HepG2 (cell line): ENCODE data around the gene F7. TPM values are rescaled to one million over a fixed set of nuclear protein-coding genes. Genes with fewer than 3 reads are reported as not detected.

Experiments used
- ATAC-seq: fragments of 200-7000 bp; cut with Tn5 transposase; 3 replicates; pipeline ENCODE4 v1.9.1; 2020; ENCODE audit warnings: mild to moderate bottlenecking, moderate library complexity
- BruUV-seq: library from RNA; stranded (reverse); fragments of 400-500 nt; replicated peaks from 2 replicates; lab custom pipeline; 2021; lab: Mats Ljungman, UMichigan
- CTCF ChIA-PET: fragments of 300-600 bp; formaldehyde crosslinking; extraction: SDS; loops from one replicate; lab custom pipeline; 2021; ENCODE audit warnings: low total read pairs, inconsistent platforms, low intra/inter-chr PET ratio; lab: Yijun Ruan, JAX
- POLR2A ChIA-PET: fragments of 350-600 bp; sonication (Branson Sonifier 250); formaldehyde crosslinking; loops from one replicate; lab custom pipeline; 2020; ENCODE audit warnings: antibody characterized with exemption, inconsistent platforms; lab: Yijun Ruan, JAX
- DNase-seq: peaks from one replicate; pipeline ENCODE4 v3.0.0-alpha.2; 2015; ENCODE audit warnings: low spot score
- FAIRE-seq: peaks from 3 replicates; lab custom pipeline; 2011; peaks lifted over from hg19 to GRCh38; lab: Jason Lieb, UNC
- H2AFZ ChIP-seq: one replicate; pipeline ENCODE4 v1.6.1; 2011; ENCODE audit warnings: low read length, inconsistent platforms
- H3K27ac ChIP-seq: fragments of 300-600 bp; 3 replicates; pipeline ENCODE4 v1.8.0; 2011; ENCODE audit warnings: mixed run types, mild to moderate bottlenecking, mixed read lengths, low read length, inconsistent platforms; ENCODE audit not compliant: insufficient read depth; ENCODE audit errors: extremely low read length
- H3K27me3 ChIP-seq, 2 experiments: fragments of 200-600 bp in 1 of 2; 2 replicates in 1 of 2; 3 replicates in 1 of 2; pipeline versions ENCODE4 v1.6.0 to v1.8.0; 2011; ENCODE audit warnings: low read length in 2 of 2, mild to moderate bottlenecking in 2 of 2, moderate library complexity in 2 of 2, inconsistent platforms in 1 of 2; ENCODE audit not compliant: insufficient read depth in 2 of 2, control insufficient read depth in 1 of 2
- H3K36me3 ChIP-seq, 2 experiments: fragments of 200-600 bp in 1 of 2; replicated peaks in 1 of 2; 2 replicates in 1 of 2; 3 replicates in 1 of 2; pipeline versions ENCODE4 v1.5.1 to v1.8.0; 2011; ENCODE audit warnings: low read length in 2 of 2, inconsistent platforms in 1 of 2; ENCODE audit not compliant: insufficient read depth in 2 of 2, control insufficient read depth in 1 of 2
- H3K4me1 ChIP-seq: 2 replicates; pipeline ENCODE4 v1.5.1; 2012; ENCODE audit warnings: low read length, inconsistent platforms; ENCODE audit not compliant: insufficient read depth
- H3K4me2 ChIP-seq: 2 replicates; pipeline ENCODE4 v1.6.0; 2011; ENCODE audit warnings: low read depth, low read length, inconsistent platforms
- H3K4me3 ChIP-seq, 3 experiments: fragments of 200-600 bp in 1 of 3; sonication (generic), shearing (Covaris generic) in 1 of 3; replicated peaks in 1 of 3; 2 replicates each; pipeline ENCODE4 v1.5.1; 2011 to 2016; ENCODE audit warnings: low read length in 3 of 3, inconsistent platforms in 2 of 3, low read depth in 2 of 3, mild to moderate bottlenecking in 2 of 3, control low read depth in 1 of 3, mixed read lengths in 1 of 3; ENCODE audit not compliant: insufficient read depth in 1 of 3
- H3K79me2 ChIP-seq: one replicate; pipeline ENCODE4 v1.6.1; 2011; ENCODE audit warnings: low read length, inconsistent platforms; ENCODE audit not compliant: insufficient read depth
- H3K9ac ChIP-seq: 2 replicates; pipeline ENCODE4 v1.6.0; 2011; ENCODE audit warnings: mild to moderate bottlenecking, low read depth, low read length, inconsistent platforms; ENCODE audit not compliant: insufficient read depth
- H3K9me3 ChIP-seq: 2 replicates; pipeline ENCODE4 v1.5.1; 2012; ENCODE audit warnings: mild to moderate bottlenecking, low read length
- H4K20me1 ChIP-seq: 2 replicates; pipeline ENCODE4 v1.6.0; 2011; ENCODE audit warnings: inconsistent platforms, mild to moderate bottlenecking, low read length, moderate library complexity; ENCODE audit not compliant: insufficient read depth
- AFF4 ChIP-seq: sonication (generic); formaldehyde crosslinking; IDR thresholded peaks from 2 replicates; pipeline ENCODE4 v1.4.0; 2020; ENCODE audit warnings: missing genetic modification reagents
- PHF20 ChIP-seq: sonication (generic); formaldehyde crosslinking; IDR thresholded peaks from 2 replicates; pipeline ENCODE4 v1.5.0; 2020; ENCODE audit warnings: mild to moderate bottlenecking, missing genetic modification reagents
- SMARCC2 ChIP-seq: fragments of 450-650 bp; IDR thresholded peaks from 2 replicates; pipeline ENCODE4 v1.6.1; 2017; ENCODE audit warnings: antibody characterized with exemption, mild to moderate bottlenecking
- SOX6 ChIP-seq, 2 experiments: fragments of 450-650 bp in 1 of 2; sonication (generic) in 1 of 2; formaldehyde crosslinking in 1 of 2; IDR thresholded peaks; 2 replicates each; pipeline versions ENCODE4 v1.4.0 to v1.6.1; 2017 to 2020; ENCODE audit warnings: antibody characterized with exemption in 1 of 2, mild to moderate bottlenecking in 1 of 2, missing genetic modification reagents in 1 of 2
- XRCC5 ChIP-seq: fragments of 200-400 bp; formaldehyde crosslinking; optimal IDR thresholded peaks from 2 replicates; pipeline ENCODE3; 2017; ENCODE audit warnings: mild to moderate bottlenecking, low read length
- ZBTB37 ChIP-seq: sonication (generic); formaldehyde crosslinking; IDR thresholded peaks from 2 replicates; pipeline ENCODE4 v1.4.0; 2020; ENCODE audit warnings: mild to moderate bottlenecking, missing genetic modification reagents
- ZNF280B ChIP-seq: sonication (generic); formaldehyde crosslinking; IDR thresholded peaks from 2 replicates; pipeline ENCODE4 v1.5.0; 2020; ENCODE audit warnings: missing genetic modification reagents, mild to moderate bottlenecking, borderline replicate concordance
- ZNF609 ChIP-seq: sonication (generic); formaldehyde crosslinking; IDR thresholded peaks from 2 replicates; pipeline ENCODE4 v1.4.0; 2020; ENCODE audit warnings: mild to moderate bottlenecking, missing genetic modification reagents, borderline replicate concordance
- WGBS: methylation state at CpG from one replicate; pipeline ENCODE4 v1.1.6; 2017; ENCODE audit warnings: low lambda C conversion rate; 5-methylcytosine and 5-hydroxymethylcytosine counted together
- in situ Hi-C: cut with HindIII; loops from 2 replicates; pipeline ENCODE4 v1.10.0; 2017; ENCODE audit warnings: low pct_unique_long_range_greater_than_20kb; ENCODE audit not compliant: extremely low pct_ligation_motif_present
- intact Hi-C: fragments of 100-400 bp; cut with micrococcal nuclease; formaldehyde crosslinking; loops from one replicate; pipeline ENCODE4 v1.10.0; 2022; ENCODE audit not compliant: unreplicated experiment
- polyA plus RNA-seq, 8 experiments: library from polyadenylated mRNA; depleted of rRNA in 3 of 8; stranded (reverse) in 7 of 8; unstranded in 1 of 8; fragments of >200 nt; fragmentation: Illumina TruSeq in 4 of 8; extraction: Trizol in 4 of 8; gene quantifications; 2 replicates each; pipeline versions ENCODE4 v1.2.1 to v1.2.3, GENCODE V29; 2011 to 2016; ENCODE audit warnings: low read depth in 4 of 8, missing spikeins in 1 of 8, mixed read lengths in 1 of 8; ENCODE audit not compliant: insufficient read depth in 1 of 8
- total RNA-seq, 5 experiments: library from RNA; depleted of rRNA; stranded (reverse); fragments of >200 nt; fragmentation: Illumina TruSeq; extraction: Trizol; gene quantifications; 2 replicates each; pipeline ENCODE4 v1.2.3, GENCODE V29; 2016; ENCODE audit warnings: low read depth in 1 of 5

Gene F7
- total and polyA plus RNA-seq, 2 of the 13 experiments (the other 11 are each of a cell fraction or from before 2014, with no cell fraction given), result 12.6 to 26.5 TPM

GRCh38 chr13:113152691-113152983 lies 47.0 kb downstream of the F7 start (continued):
- no peak for TF ChIP-seq ZBTB37 (CRISPR knock-in tag)
- TF ChIP-seq ZNF280B (CRISPR knock-in tag), result no peak

GRCh38 chr13:113152984-113153809 lies 47.6 kb downstream of the F7 start:
- Histone ChIP-seq H3K79me2 (peaks cover 32% of the 10 kb centered on the region), H2AFZ (no peak overlapping the region), H3K36me3 (peaks cover 0 to 2% of the 10 kb centered on the region in 2 experiments; a peak in 2 of 5 replicates), H3K9me3 (0 out of 2 replicates have a peak, but pooled peaks cover 5% of the 10 kb centered on the region), H3K27me3 (no peaks in the 10 kb centered on the region), H3K9ac (peak overlapping the region; percentile 93), H3K4me2 (peak overlapping the region; percentile 88), H3K4me1 (peaks cover 87% of the 10 kb centered on the region), H3K4me3 (peak overlapping the region; percentile 69 to 81 (median 76)), H4K20me1 (no peaks in the 10 kb centered on the region), H3K27ac (peak overlapping the region; percentile 92)
- in situ Hi-C loops, result no loop called here
- CTCF ChIA-PET, result no interaction called here
- WGBS, result 21% methylated on average over 15 of the region's 60 CpGs
- intact Hi-C loops, result no loop called here
- TSS peak; percentile 91 for BruUV-seq
- DNase-seq (peak; percentile 35), FAIRE-seq (no peak), ATAC-seq (peak; percentile 62)
- POLR2A ChIA-PET, result interaction anchor here (0.8 to 2.1 kb wide), 4 partner anchors 26 to 56 kb away, joined by 3 to 18 read pairs (median 10); partner anchors contain the start of genes CUL4A, F10 and PCID2
- peak; percentile 15; the same call in 1 of the 2 replicates for TF ChIP-seq ZNF609 (CRISPR knock-in tag)
- TF ChIP-seq SMARCC2, result no peak
- TF ChIP-seq AFF4 (CRISPR knock-in tag), result peak; percentile 15
- peak; percentile 51 for TF ChIP-seq PHF20 (CRISPR knock-in tag)
- TF ChIP-seq XRCC5, result no peak
- TF ChIP-seq SOX6 (IDR thresholded peaks at IDR 0.05), result no peak
- TF ChIP-seq SOX6 (CRISPR knock-in tag; IDR thresholded peaks at IDR 0.05), result peak; percentile 48
